ENCODE results near the gene ASPRV1.
"Not testable (repeated sequence)": the region's sequence is repeated elsewhere in the genome, so short reads cannot be mapped to it uniquely, and the experiment has no call there.

The ASPRV1 gene

GRCh38 chr2:69961496-69961895, at the start of gene ASPRV1:
Gene ASPRV1, minus strand, starts transcription at chr2:69961631. Its CDS starts 195 bp downstream, at chr2:69961436.
- in situ Hi-C loops (cut with MboI; ENCODE audit: low sequenced_read_pairs), result no loop called here

- in situ Hi-C loops (cut with MboI; ENCODE audit: low sequenced_read_pairs), result no loop called here
Observed at GRCh38 chr2:70010576-70011111, 49.2 kb upstream of the ASPRV1 start.

GRCh38 chr2:70009762-70010575, 48.5 kb upstream of the ASPRV1 start:
- in situ Hi-C loops (cut with MboI; ENCODE audit: low sequenced_read_pairs), result no loop called here

- in situ Hi-C loops (cut with MboI; ENCODE audit: low sequenced_read_pairs), result no loop called here
Observed at GRCh38 chr2:70008290-70008689, 46.9 kb upstream of the ASPRV1 start.

GRCh38 chr2:70007151-70007550, 45.7 kb upstream of the ASPRV1 start:
- in situ Hi-C loops (cut with MboI; ENCODE audit: low sequenced_read_pairs), result no loop called here

GRCh38 chr2:70006447-70006784, 45.0 kb upstream of the ASPRV1 start:
- in situ Hi-C loops (cut with MboI; ENCODE audit: low sequenced_read_pairs), result no loop called here

GRCh38 chr2:70005752-70006446, 44.5 kb upstream of the ASPRV1 start:
- in situ Hi-C loops (cut with MboI; ENCODE audit: low sequenced_read_pairs), result no loop called here

GRCh38 chr2:70005216-70005615, 43.8 kb upstream of the ASPRV1 start:
- in situ Hi-C loops (cut with MboI; ENCODE audit: low sequenced_read_pairs), result no loop called here

GRCh38 chr2:70003093-70003830, 41.8 kb upstream of the ASPRV1 start:
- in situ Hi-C loops (cut with MboI; ENCODE audit: low sequenced_read_pairs), result no loop called here

GRCh38 chr2:70002241-70002899, 40.9 kb upstream of the ASPRV1 start:
- in situ Hi-C loops (cut with MboI; ENCODE audit: low sequenced_read_pairs), result no loop called here

- in situ Hi-C loops (cut with MboI; ENCODE audit: low sequenced_read_pairs), result not testable (repeated sequence)
Observed at GRCh38 chr2:70000529-70000928, 39.1 kb upstream of the ASPRV1 start.

GRCh38 chr2:69998761-69999160, 37.3 kb upstream of the ASPRV1 start:
- in situ Hi-C loops (cut with MboI; ENCODE audit: low sequenced_read_pairs), result no loop called here

GRCh38 chr2:69997015-69997830, 35.8 kb upstream of the ASPRV1 start:
- in situ Hi-C loops (cut with MboI; ENCODE audit: low sequenced_read_pairs), result no loop called here

- in situ Hi-C loops (cut with MboI; ENCODE audit: low sequenced_read_pairs), result no loop called here
Observed at GRCh38 chr2:69995511-69995910, 34.1 kb upstream of the ASPRV1 start.

- in situ Hi-C loops (cut with MboI; ENCODE audit: low sequenced_read_pairs), result no loop called here
Observed at GRCh38 chr2:69994166-69994565, 32.7 kb upstream of the ASPRV1 start.

- in situ Hi-C loops (cut with MboI; ENCODE audit: low sequenced_read_pairs), result no loop called here
Observed at GRCh38 chr2:69993708-69994107, 32.3 kb upstream of the ASPRV1 start.

GRCh38 chr2:69993048-69993565, 31.7 kb upstream of the ASPRV1 start:
- in situ Hi-C loops (cut with MboI; ENCODE audit: low sequenced_read_pairs), result no loop called here

GRCh38 chr2:69992310-69993047, 31.0 kb upstream of the ASPRV1 start:
- in situ Hi-C loops (cut with MboI; ENCODE audit: low sequenced_read_pairs), result no loop called here

- in situ Hi-C loops (cut with MboI; ENCODE audit: low sequenced_read_pairs), result no loop called here
Observed at GRCh38 chr2:69989441-69990105, 28.1 kb upstream of the ASPRV1 start.

All from hTERT RPE-1 (cell line).